Mesangial cell (primary cell): Measurements from ENCODE around the gene ZKSCAN4. TPM values are rescaled to one million over a fixed set of nuclear protein-coding genes. Genes with fewer than 3 reads are reported as not detected.

Experiments used
- total RNA-seq: library from RNA; depleted of rRNA; stranded (reverse); fragments of >200 nt; gene quantifications from 2 replicates; pipeline ENCODE4 v1.2.3, GENCODE V29; 2015

Gene ZKSCAN4
- total RNA-seq = 1.6 and 5.2 TPM in 2 replicates

GRCh38 chr6:28252009-28252975 is at the start of gene ZKSCAN4:
ZKSCAN4 (minus strand) TSS chr6:28252269; CDS start chr6:28251980, 289 bp downstream.

GRCh38 chr6:28281288-28282064 is 29.4 kb upstream of the ZKSCAN4 start, which contains the start of gene PGBD1:
PGBD1 (plus strand) TSS chr6:28281572; CDS start chr6:28283814, 2,242 bp downstream.

GRCh38 chr6:28266962-28267694 is 15.1 kb upstream of the ZKSCAN4 start, which contains the start of gene ZSCAN26:
ZSCAN26 (plus strand) TSS chr6:28267143; CDS start chr6:28271920, 4,777 bp downstream.

GRCh38 chr6:28258877-28259777 is 7.1 kb upstream of the ZKSCAN4 start, which contains the start of gene NKAPL:
NKAPL (plus strand) TSS chr6:28259297; CDS start chr6:28259372, 75 bp downstream.

GRCh38 chr6:28225056-28225834 is 26.8 kb downstream of the ZKSCAN4 start, which contains the start of gene ZSCAN9:
ZSCAN9 (plus strand) TSS chr6:28225275; CDS start chr6:28227085, 1,810 bp downstream.

Other genes starting within 250 kb of the ZKSCAN4 start
- 0.89 and 1.1 TPM in 2 replicates for gene ZNF165, start 171.7 kb downstream of the ZKSCAN4 start, total RNA-seq
- 2.4 and 3.5 TPM in 2 replicates for gene ZSCAN16, start 127.7 kb downstream of the ZKSCAN4 start, total RNA-seq
- gene ZKSCAN8, start 110.4 kb downstream of the ZKSCAN4 start, total RNA-seq = 4.6 and 12.3 TPM in 2 replicates
- 8.1 and 11.8 TPM in 2 replicates for gene ZSCAN9, start 27.0 kb downstream of the ZKSCAN4 start, total RNA-seq
- gene NKAPL, start 7.0 kb upstream of the ZKSCAN4 start, total RNA-seq = 0.16 and 0.63 TPM in 2 replicates
- gene ZSCAN26, start 14.9 kb upstream of the ZKSCAN4 start, total RNA-seq = 9.8 and 10.8 TPM in 2 replicates
- 2.5 and 4.9 TPM in 2 replicates for gene PGBD1, start 29.3 kb upstream of the ZKSCAN4 start, total RNA-seq
- gene ZSCAN31, start 83.9 kb upstream of the ZKSCAN4 start, total RNA-seq = 2.1 and 2.9 TPM in 2 replicates
- 2.1 and 3.2 TPM in 2 replicates for gene ZKSCAN3, start 97.7 kb upstream of the ZKSCAN4 start, total RNA-seq
- gene ZSCAN12, start 147.5 kb upstream of the ZKSCAN4 start, total RNA-seq = 3.3 and 3.5 TPM in 2 replicates
- gene ZSCAN23, start 191.2 kb upstream of the ZKSCAN4 start, total RNA-seq = 0.65 and 7.4 TPM in 2 replicates